ENCODE results near the gene MUC4. TPM values are rescaled to one million over a fixed set of nuclear protein-coding genes. Genes with fewer than 3 reads are reported as not detected.

Gene MUC4
- total and polyA plus RNA-seq, 8 donors: 0.04 to 0.59 (median 0.14) TPM

DNA sequence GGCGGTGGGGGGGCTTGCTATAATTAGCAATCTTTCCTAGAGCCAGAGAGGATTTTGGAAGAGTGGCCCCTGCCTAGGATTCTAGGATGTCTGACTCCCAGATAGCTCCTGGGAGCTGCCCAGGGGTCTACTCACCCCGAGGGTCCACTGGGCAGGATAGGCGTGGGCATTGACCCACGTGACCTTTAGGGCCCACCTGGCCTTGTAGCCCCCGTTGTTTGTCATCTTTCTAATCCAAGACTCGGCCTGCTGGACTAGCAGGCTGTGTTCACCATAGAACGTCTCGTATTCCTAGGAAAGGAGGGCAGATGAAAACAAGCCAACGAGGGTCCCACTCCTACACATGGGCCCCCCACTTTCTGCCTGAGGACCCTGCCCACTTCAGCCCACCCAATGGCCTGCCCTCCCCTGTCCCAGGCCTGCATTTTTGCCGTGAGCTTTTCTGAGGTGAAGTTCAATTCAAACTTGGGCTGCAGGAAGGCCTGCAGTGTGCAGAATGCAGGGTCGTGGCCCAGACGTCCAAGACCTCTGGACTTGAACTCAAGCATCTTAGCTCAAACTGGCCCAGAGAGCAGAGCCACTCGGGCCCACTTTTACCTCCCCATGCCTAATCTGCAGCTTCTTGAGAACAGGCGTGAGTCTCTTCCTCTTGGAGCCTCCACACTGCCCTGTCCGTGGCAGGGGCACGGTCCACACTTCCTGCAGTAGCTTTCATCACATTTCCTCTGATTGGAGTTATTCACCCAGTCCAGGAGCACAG, 41.5 kb downstream of the MUC4 start:
- FAIRE-seq (no peak), DNase-seq (no peak), ATAC-seq (no peak)
- TF ChIP-seq, protein P1, sequence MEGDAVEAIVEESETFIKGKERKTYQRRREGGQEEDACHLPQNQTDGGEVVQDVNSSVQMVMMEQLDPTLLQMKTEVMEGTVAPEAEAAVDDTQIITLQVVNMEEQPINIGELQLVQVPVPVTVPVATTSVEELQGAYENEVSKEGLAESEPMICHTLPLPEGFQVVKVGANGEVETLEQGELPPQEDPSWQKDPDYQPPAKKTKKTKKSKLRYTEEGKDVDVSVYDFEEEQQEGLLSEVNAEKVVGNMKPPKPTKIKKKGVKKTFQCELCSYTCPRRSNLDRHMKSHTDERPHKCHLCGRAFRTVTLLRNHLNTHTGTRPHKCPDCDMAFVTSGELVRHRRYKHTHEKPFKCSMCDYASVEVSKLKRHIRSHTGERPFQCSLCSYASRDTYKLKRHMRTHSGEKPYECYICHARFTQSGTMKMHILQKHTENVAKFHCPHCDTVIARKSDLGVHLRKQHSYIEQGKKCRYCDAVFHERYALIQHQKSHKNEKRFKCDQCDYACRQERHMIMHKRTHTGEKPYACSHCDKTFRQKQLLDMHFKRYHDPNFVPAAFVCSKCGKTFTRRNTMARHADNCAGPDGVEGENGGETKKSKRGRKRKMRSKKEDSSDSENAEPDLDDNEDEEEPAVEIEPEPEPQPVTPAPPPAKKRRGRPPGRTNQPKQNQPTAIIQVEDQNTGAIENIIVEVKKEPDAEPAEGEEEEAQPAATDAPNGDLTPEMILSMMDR (IDR thresholded peaks at IDR 0.05): no peak
- Histone ChIP-seq H3K36me3 (no peaks in the 10 kb centered on the region), H3K27ac (no peak overlapping the region), H3K4me1 (no peaks in the 10 kb centered on the region), H3K9me3 (no peaks in the 10 kb centered on the region), H3K27me3 (no peaks in the 10 kb centered on the region), H3K4me3 (no peak overlapping the region)
- 70 to 76% methylated on average over 16 of the region's 16 CpGs for WGBS, 2 donors
- intact Hi-C loops (cut with DNase I): no loop called here

DNA sequence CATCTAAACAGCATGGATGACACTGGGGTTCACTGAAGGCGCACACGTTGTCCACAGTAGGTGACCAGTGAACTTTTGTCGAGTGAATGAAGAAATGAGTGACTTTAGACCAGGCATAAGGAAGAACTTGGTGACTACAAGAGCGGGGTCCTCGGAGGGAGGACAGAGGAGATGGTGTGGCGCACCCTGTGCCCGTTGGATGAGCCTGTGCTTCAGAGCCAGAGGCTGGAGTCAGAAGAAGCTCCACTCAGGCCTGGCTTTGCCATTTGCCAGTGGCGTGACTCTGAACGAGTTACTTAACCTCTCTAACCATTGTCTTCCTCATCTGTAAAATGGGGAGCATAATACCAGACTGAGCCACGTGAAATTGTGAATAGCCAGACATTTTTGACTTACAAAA, 42.2 kb downstream of the MUC4 start:
- intact Hi-C loops (cut with DNase I): no loop called here
- no peaks in the 10 kb centered on the region for H3K36me3 ChIP-seq
- H3K4me1 ChIP-seq: no peaks in the 10 kb centered on the region
- no peak for DNase-seq
- no peak overlapping the region for H3K4me3 ChIP-seq
- H3K9me3 ChIP-seq: no peaks in the 10 kb centered on the region
- WGBS, 2 donors: 84 to 90% methylated on average over 10 of the region's 10 CpGs
- ATAC-seq: no peak
- FAIRE-seq: no peak
- H3K27ac ChIP-seq: no peak overlapping the region
- TF ChIP-seq, protein P1 (IDR thresholded peaks at IDR 0.05): no peak
- no peaks in the 10 kb centered on the region for H3K27me3 ChIP-seq

DNA sequence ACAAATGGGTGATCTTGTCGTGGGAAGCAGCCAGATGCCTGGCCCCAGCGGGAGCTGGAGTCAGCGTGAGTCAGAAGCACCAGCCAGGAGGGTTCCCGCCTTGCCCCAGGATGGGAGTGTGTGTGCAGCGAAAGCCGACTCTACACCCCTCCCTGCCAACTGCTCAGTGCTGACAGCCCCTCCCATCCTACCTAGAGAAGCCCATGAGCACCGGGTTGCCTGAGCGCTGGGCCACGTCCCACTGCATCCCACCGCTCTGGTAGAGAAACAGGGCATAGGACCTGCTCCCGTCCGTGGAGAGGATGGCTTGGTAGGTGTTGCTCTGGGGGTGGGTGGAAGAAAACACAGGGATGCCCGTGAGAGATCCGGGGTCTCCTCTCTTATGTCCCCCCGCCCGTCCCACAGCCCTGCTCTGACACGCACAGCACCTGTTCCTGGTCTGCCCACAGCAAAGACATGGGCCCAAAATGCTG, 42.9 kb downstream of the MUC4 start:
- Histone ChIP-seq H3K4me1 (no peaks in the 10 kb centered on the region), H3K27ac (no peak overlapping the region), H3K36me3 (no peaks in the 10 kb centered on the region), H3K4me3 (no peak overlapping the region), H3K9me3 (no peaks in the 10 kb centered on the region), H3K27me3 (no peaks in the 10 kb centered on the region)
- WGBS, 2 donors: 47 to 49% methylated on average over 17 of the region's 17 CpGs
- FAIRE-seq (no peak), DNase-seq (peak in 1 of 6 donors; percentile 25), ATAC-seq (no peak)
- intact Hi-C loops (cut with DNase I): no loop called here
- TF ChIP-seq, protein P1 (IDR thresholded peaks at IDR 0.05): no peak

DNA sequence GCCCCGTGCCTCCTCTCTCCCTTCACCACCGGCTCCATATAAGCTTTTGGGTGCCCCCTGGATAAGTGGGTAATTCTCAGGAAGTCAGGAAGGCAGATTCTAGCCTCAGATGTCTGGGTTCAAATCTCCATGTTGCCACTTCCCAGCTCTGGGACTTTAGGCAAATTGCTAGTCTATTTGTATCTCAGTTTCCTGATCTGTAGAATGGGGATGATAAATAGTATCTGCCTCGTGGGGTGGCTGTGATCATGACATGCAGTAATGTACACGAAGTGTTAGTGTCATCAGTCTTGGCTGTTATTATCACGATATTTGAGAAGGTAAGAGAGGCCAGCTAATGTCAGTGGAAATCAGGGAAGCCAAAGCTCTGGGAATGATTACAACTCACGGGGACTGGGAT, 43.3 kb downstream of the MUC4 start:
- intact Hi-C loops (cut with DNase I): no loop called here
- H3K9me3 ChIP-seq: no peaks in the 10 kb centered on the region
- TF ChIP-seq, protein P1 (IDR thresholded peaks at IDR 0.05): no peak
- FAIRE-seq (no peak), DNase-seq (no peak), ATAC-seq (no peak)
- H3K36me3 ChIP-seq: no peaks in the 10 kb centered on the region
- H3K27ac ChIP-seq: no peak overlapping the region
- no peak overlapping the region for H3K4me3 ChIP-seq
- WGBS, 2 donors: 53 to 61% methylated on average over 6 of the region's 6 CpGs
- H3K4me1 ChIP-seq: no peaks in the 10 kb centered on the region
- H3K27me3 ChIP-seq: no peaks in the 10 kb centered on the region

DNA sequence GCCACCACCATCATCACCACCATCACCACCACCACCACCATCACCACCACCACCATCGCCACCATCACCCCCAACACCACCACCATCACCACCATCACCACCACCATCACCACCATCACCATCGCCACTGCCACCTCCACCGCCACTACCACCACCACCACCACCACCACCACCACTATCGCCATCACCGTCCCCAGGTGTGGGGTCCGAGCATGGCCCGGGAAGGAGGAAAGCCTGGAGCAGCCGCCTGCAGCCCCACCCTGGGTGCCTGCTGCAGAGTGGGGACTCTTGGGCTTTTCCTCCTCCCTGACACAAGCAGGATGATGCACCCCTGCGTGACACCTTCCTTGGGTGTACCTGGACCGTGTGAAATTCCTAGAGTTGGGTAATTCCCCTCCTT, 43.9 kb downstream of the MUC4 start:
- H3K36me3 ChIP-seq: no peaks in the 10 kb centered on the region
- WGBS, 2 donors: 74 to 76% methylated on average over 9 to 10 of the region's 10 CpGs
- H3K27me3 ChIP-seq: no peaks in the 10 kb centered on the region
- TF ChIP-seq, protein P1 (IDR thresholded peaks at IDR 0.05): no peak
- H3K4me3 ChIP-seq: no peak overlapping the region
- no peak overlapping the region for H3K27ac ChIP-seq
- no peak for FAIRE-seq
- H3K9me3 ChIP-seq: no peaks in the 10 kb centered on the region
- no peaks in the 10 kb centered on the region for H3K4me1 ChIP-seq
- intact Hi-C loops (cut with DNase I): no loop called here
- no peak for DNase-seq
- no peak for ATAC-seq
